Measurements from ENCODE around the gene COX7A2. TPM values are rescaled to one million over a fixed set of nuclear protein-coding genes. Genes with fewer than 3 reads are reported as not detected.

Gene COX7A2
- total RNA-seq, 1 donor from 2014 or later: 302 TPM

GRCh38 chr6:75261299-75261698, 17.7 kb upstream of the COX7A2 start:
- Mint-ChIP-seq H3K4me3 (ENCODE audit: unreplicated experiment) (no peak overlapping the region), H3K27me3 (ENCODE audit: low read depth) (no peaks in the 10 kb centered on the region), H3K4me1 (ENCODE audit: low read depth) (peaks cover 6% of the 10 kb centered on the region), H3K27ac (ENCODE audit: unreplicated experiment) (no peak overlapping the region), H3K9me3 (ENCODE audit: low read depth) (no peaks in the 10 kb centered on the region), H3K36me3 (ENCODE audit: low read depth) (peaks cover 12% of the 10 kb centered on the region)
- DNase-seq (ENCODE audit: low spot score): no peak
- no peak for TF ChIP-seq CTCF (IDR thresholded peaks at IDR 0.05)

- no peak overlapping the region for H3K27ac Mint-ChIP-seq (ENCODE audit: unreplicated experiment)
- peaks cover 6% of the 10 kb centered on the region for H3K4me1 Mint-ChIP-seq (ENCODE audit: low read depth)
- H3K9me3 Mint-ChIP-seq (ENCODE audit: low read depth): no peaks in the 10 kb centered on the region
- peaks cover 21% of the 10 kb centered on the region for H3K36me3 Mint-ChIP-seq (ENCODE audit: low read depth)
- DNase-seq (ENCODE audit: low spot score): no peak
- TF ChIP-seq CTCF (IDR thresholded peaks at IDR 0.05): no peak
- no peak overlapping the region for H3K4me3 Mint-ChIP-seq (ENCODE audit: unreplicated experiment)
- no peaks in the 10 kb centered on the region for H3K27me3 Mint-ChIP-seq (ENCODE audit: low read depth)
Observed at GRCh38 chr6:75257343-75258087, 13.9 kb upstream of the COX7A2 start.

GRCh38 chr6:75250552-75250951, 7.0 kb upstream of the COX7A2 start:
- peaks cover 4% of the 10 kb centered on the region for H3K4me1 Mint-ChIP-seq (ENCODE audit: low read depth)
- no peaks in the 10 kb centered on the region for H3K27me3 Mint-ChIP-seq (ENCODE audit: low read depth)
- no peak overlapping the region for H3K27ac Mint-ChIP-seq (ENCODE audit: unreplicated experiment)
- no peak for DNase-seq (ENCODE audit: low spot score)
- peaks cover 12% of the 10 kb centered on the region for H3K36me3 Mint-ChIP-seq (ENCODE audit: low read depth)
- H3K4me3 Mint-ChIP-seq (ENCODE audit: unreplicated experiment): no peak overlapping the region
- no peak for TF ChIP-seq CTCF (IDR thresholded peaks at IDR 0.05)
- H3K9me3 Mint-ChIP-seq (ENCODE audit: low read depth): no peaks in the 10 kb centered on the region

GRCh38 chr6:75249837-75250236, 6.2 kb upstream of the COX7A2 start:
- Mint-ChIP-seq H3K27me3 (ENCODE audit: low read depth) (no peaks in the 10 kb centered on the region), H3K27ac (ENCODE audit: unreplicated experiment) (no peak overlapping the region), H3K4me1 (ENCODE audit: low read depth) (peaks cover 9% of the 10 kb centered on the region), H3K36me3 (ENCODE audit: low read depth) (peaks cover 11% of the 10 kb centered on the region), H3K4me3 (ENCODE audit: unreplicated experiment) (no peak overlapping the region), H3K9me3 (ENCODE audit: low read depth) (no peaks in the 10 kb centered on the region)
- DNase-seq (ENCODE audit: low spot score): no peak
- no peak for TF ChIP-seq CTCF (IDR thresholded peaks at IDR 0.05)

GRCh38 chr6:75246386-75246785, 2.8 kb upstream of the COX7A2 start:
- Mint-ChIP-seq H3K36me3 (ENCODE audit: low read depth) (peaks cover 4% of the 10 kb centered on the region), H3K4me3 (ENCODE audit: unreplicated experiment) (no peak overlapping the region)

More at GRCh38 chr6:75246386-75246785, 2.8 kb upstream of the COX7A2 start:
- Mint-ChIP-seq H3K4me1 (ENCODE audit: low read depth) (peaks cover 25% of the 10 kb centered on the region), H3K27ac (ENCODE audit: unreplicated experiment) (no peak overlapping the region), H3K9me3 (ENCODE audit: low read depth) (no peaks in the 10 kb centered on the region), H3K27me3 (ENCODE audit: low read depth) (no peaks in the 10 kb centered on the region)
- no peak for DNase-seq (ENCODE audit: low spot score)
- TF ChIP-seq CTCF (IDR thresholded peaks at IDR 0.05): no peak

All from chondrocyte (in vitro differentiated cells).